Tibial artery (tissue), 4 donors: ENCODE data around the gene RHBDD3.
"Not testable (repeated sequence)": the region's sequence is repeated elsewhere in the genome, so short reads cannot be mapped to it uniquely, and the experiment has no call there.

Experiments used
- DNase-seq, 2 donors: peaks; one replicate each; pipeline ENCODE4 v3.0.0-alpha.2; 2019
- H3K27ac ChIP-seq, 2 donors: fragments of 200-600 bp; sonication (generic) in 1 of 2; 1 replicate in 1 of 2; 2 replicates in 1 of 2; pipeline ENCODE4 v1.5.1; 2018 to 2019; ENCODE audit warnings: mild to moderate bottlenecking in 1 of 2
- H3K27me3 ChIP-seq, 2 donors: fragments of 200-600 bp; sonication (generic) in 1 of 2; one replicate each; pipeline versions ENCODE4 v1.5.1 to v1.6.0; 2016 to 2019
- H3K36me3 ChIP-seq, 3 donors: fragments of 200-600 bp; sonication (generic) in 2 of 3; one replicate each; pipeline ENCODE4 v1.5.1; 2016 to 2019; ENCODE audit warnings: mild to moderate bottlenecking in 2 of 3
- H3K4me1 ChIP-seq, 4 donors: fragments of 200-600 bp; sonication (generic) in 2 of 4; 1 replicate in 3 of 4; 2 replicates in 1 of 4; pipeline ENCODE4 v1.5.1; 2016 to 2019
- H3K4me3 ChIP-seq, 2 donors: fragments of 200-600 bp; sonication (generic) in 1 of 2; 1 replicate in 1 of 2; 2 replicates in 1 of 2; pipeline ENCODE4 v1.5.1; 2018 to 2019; ENCODE audit warnings: mild to moderate bottlenecking in 2 of 2
- H3K9me3 ChIP-seq, 3 donors: fragments of 200-600 bp; sonication (generic) in 1 of 3; one replicate each; pipeline ENCODE4 v1.5.1; 2016 to 2019
- intact Hi-C: fragments of 100-400 bp; cut with DNase I; formaldehyde crosslinking; loops from one replicate; pipeline ENCODE4 v1.15.0; 2023; ENCODE audit warnings: low total_unique reads
- TF ChIP-seq, protein P1 (sequence below), 2 experiments: fragments of 200-600 bp in 1 of 2; fragments of 450-650 bp in 1 of 2; IDR thresholded peaks; one replicate each; pipeline ENCODE4 v1.5.1; 2017 to 2019; ENCODE audit warnings: antibody characterized with exemption in 2 of 2, mild to moderate bottlenecking in 1 of 2, moderate library complexity in 1 of 2

RHBDD3 gene

GRCh38 chr22:29254286-29254660, 13.5 kb downstream of the RHBDD3 start:
- intact Hi-C loops: no loop called here
- peaks cover 0 to 8% (median 2%) of the 10 kb centered on the region in 3 donors for H3K36me3 ChIP-seq
- H3K9me3 ChIP-seq: no peaks in the 10 kb centered on the region
- H3K27me3 ChIP-seq: no peaks in the 10 kb centered on the region
- TF ChIP-seq, protein P1, sequence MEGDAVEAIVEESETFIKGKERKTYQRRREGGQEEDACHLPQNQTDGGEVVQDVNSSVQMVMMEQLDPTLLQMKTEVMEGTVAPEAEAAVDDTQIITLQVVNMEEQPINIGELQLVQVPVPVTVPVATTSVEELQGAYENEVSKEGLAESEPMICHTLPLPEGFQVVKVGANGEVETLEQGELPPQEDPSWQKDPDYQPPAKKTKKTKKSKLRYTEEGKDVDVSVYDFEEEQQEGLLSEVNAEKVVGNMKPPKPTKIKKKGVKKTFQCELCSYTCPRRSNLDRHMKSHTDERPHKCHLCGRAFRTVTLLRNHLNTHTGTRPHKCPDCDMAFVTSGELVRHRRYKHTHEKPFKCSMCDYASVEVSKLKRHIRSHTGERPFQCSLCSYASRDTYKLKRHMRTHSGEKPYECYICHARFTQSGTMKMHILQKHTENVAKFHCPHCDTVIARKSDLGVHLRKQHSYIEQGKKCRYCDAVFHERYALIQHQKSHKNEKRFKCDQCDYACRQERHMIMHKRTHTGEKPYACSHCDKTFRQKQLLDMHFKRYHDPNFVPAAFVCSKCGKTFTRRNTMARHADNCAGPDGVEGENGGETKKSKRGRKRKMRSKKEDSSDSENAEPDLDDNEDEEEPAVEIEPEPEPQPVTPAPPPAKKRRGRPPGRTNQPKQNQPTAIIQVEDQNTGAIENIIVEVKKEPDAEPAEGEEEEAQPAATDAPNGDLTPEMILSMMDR (IDR thresholded peaks at IDR 0.05): no peak
- peak in 1 of 2 donors; percentile 32 for DNase-seq
- H3K4me3 ChIP-seq: no peak overlapping the region
- H3K4me1 ChIP-seq: no peaks in the 10 kb centered on the region
- H3K27ac ChIP-seq: no peak overlapping the region

GRCh38 chr22:29253561-29254285, 14.1 kb downstream of the RHBDD3 start:
- peaks cover 0 to 2% (median 0%) of the 10 kb centered on the region in 3 donors for H3K36me3 ChIP-seq
- TF ChIP-seq, protein P1 (IDR thresholded peaks at IDR 0.05): no peak
- intact Hi-C loops: no loop called here
- H3K27ac ChIP-seq: no peak overlapping the region
- H3K4me1 ChIP-seq: no peaks in the 10 kb centered on the region
- H3K9me3 ChIP-seq: no peaks in the 10 kb centered on the region
- no peak overlapping the region for H3K4me3 ChIP-seq
- peak in 1 of 2 donors; percentile 60 for DNase-seq
- no peaks in the 10 kb centered on the region for H3K27me3 ChIP-seq

- H3K27me3 ChIP-seq: no peaks in the 10 kb centered on the region
- intact Hi-C loops: no loop called here
- TF ChIP-seq, protein P1 (IDR thresholded peaks at IDR 0.05): no peak
- H3K9me3 ChIP-seq: no peaks in the 10 kb centered on the region
- H3K4me1 ChIP-seq: no peaks in the 10 kb centered on the region
- H3K4me3 ChIP-seq: no peak overlapping the region
- no peaks in the 10 kb centered on the region for H3K36me3 ChIP-seq
- no peak overlapping the region for H3K27ac ChIP-seq
- DNase-seq: peak in 1 of 2 donors; percentile 48
These were observed 15.5 kb downstream of the RHBDD3 start for GRCh38 chr22:29251981-29252911.

- TF ChIP-seq, protein P1 (IDR thresholded peaks at IDR 0.05): no peak
- no peak overlapping the region for H3K27ac ChIP-seq
- intact Hi-C loops: no loop called here
- no peaks in the 10 kb centered on the region for H3K4me1 ChIP-seq
- H3K9me3 ChIP-seq: no peaks in the 10 kb centered on the region
- peak in 1 of 2 donors; percentile 19 for DNase-seq
- H3K36me3 ChIP-seq: no peaks in the 10 kb centered on the region
- no peak overlapping the region for H3K4me3 ChIP-seq
- H3K27me3 ChIP-seq: no peaks in the 10 kb centered on the region
These were observed 16.5 kb downstream of the RHBDD3 start for GRCh38 chr22:29251265-29251664.

- H3K4me3 ChIP-seq, H3K9me3 ChIP-seq, intact Hi-C loops, H3K27ac ChIP-seq, H3K36me3 ChIP-seq, H3K27me3 ChIP-seq, H3K4me1 ChIP-seq: not testable (repeated sequence)
- peak in 1 of 2 donors; percentile 1 for DNase-seq
These were observed 19.9 kb downstream of the RHBDD3 start for GRCh38 chr22:29247891-29248290.
